Measurements from ENCODE around the gene C2CD2L. TPM values are rescaled to one million over a fixed set of nuclear protein-coding genes. Genes with fewer than 3 reads are reported as not detected.

Gene C2CD2L
- total and polyA plus RNA-seq, 2 of the 13 experiments (the other 11 are each of a cell fraction or from before 2014, with no cell fraction given), result 3.7 to 5.5 TPM

DNA sequence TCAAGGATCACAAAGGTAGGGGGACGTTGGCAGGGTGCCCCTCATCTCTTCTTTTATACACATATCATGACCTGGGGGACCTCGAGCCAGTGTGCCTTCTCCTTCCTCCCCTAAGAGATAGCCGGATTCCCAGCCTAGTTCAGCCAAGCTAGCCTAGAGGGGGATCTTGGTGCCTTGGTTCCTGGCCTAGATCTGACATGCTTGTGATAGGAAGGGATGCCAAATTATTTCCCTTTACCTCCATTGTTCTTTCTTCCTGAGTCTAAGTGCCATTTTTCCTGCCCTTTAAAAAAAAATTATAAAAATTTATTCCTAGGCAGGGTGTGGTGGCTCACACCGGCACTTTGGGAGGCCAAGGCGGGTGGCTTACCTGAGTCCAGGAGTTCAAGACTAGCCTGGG lies 7.2 kb downstream of the C2CD2L start (continued):
- TF ChIP-seq, protein P1, sequence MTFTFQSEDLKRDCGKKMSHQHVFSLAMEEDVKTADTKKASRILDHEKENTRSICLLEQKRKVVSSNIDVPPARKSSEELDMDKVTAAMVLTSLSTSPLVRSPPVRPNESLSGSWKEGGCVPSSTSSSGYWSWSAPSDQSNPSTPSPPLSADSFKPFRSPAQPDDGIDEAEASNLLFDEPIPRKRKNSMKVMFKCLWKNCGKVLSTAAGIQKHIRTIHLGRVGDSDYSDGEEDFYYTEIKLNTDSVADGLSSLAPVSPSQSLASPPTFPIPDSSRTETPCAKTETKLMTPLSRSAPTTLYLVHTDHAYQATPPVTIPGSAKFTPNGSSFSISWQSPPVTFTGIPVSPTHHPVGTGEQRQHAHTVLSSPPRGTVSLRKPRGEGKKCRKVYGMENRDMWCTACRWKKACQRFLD (CRISPR knock-in tag; IDR thresholded peaks at IDR 0.05; ENCODE audit: borderline replicate concordance), result no peak
- no peak for TF ChIP-seq HDAC6 (IDR thresholded peaks at IDR 0.05; ENCODE audit: low read depth, low read length)
- no peak for TF ChIP-seq SP1 (IDR thresholded peaks at IDR 0.05)
- no peak for TF ChIP-seq SP1 (CRISPR knock-in tag; IDR thresholded peaks at IDR 0.05)
- no peak for TF ChIP-seq CREB1 (IDR thresholded peaks at IDR 0.05)
- no peak for TF ChIP-seq CREB1 (CRISPR knock-in tag; IDR thresholded peaks at IDR 0.05)
- no peak for TF ChIP-seq SMARCC2 (IDR thresholded peaks at IDR 0.05)
- no peak for TF ChIP-seq HDAC1 (CRISPR knock-in tag; IDR thresholded peaks at IDR 0.05)
- no peak for TF ChIP-seq RAD21 (CRISPR knock-in tag; IDR thresholded peaks at IDR 0.05)
- TF ChIP-seq, protein P2, sequence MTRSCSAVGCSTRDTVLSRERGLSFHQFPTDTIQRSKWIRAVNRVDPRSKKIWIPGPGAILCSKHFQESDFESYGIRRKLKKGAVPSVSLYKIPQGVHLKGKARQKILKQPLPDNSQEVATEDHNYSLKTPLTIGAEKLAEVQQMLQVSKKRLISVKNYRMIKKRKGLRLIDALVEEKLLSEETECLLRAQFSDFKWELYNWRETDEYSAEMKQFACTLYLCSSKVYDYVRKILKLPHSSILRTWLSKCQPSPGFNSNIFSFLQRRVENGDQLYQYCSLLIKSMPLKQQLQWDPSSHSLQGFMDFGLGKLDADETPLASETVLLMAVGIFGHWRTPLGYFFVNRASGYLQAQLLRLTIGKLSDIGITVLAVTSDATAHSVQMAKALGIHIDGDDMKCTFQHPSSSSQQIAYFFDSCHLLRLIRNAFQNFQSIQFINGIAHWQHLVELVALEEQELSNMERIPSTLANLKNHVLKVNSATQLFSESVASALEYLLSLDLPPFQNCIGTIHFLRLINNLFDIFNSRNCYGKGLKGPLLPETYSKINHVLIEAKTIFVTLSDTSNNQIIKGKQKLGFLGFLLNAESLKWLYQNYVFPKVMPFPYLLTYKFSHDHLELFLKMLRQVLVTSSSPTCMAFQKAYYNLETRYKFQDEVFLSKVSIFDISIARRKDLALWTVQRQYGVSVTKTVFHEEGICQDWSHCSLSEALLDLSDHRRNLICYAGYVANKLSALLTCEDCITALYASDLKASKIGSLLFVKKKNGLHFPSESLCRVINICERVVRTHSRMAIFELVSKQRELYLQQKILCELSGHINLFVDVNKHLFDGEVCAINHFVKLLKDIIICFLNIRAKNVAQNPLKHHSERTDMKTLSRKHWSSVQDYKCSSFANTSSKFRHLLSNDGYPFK (CRISPR knock-in tag; IDR thresholded peaks at IDR 0.05; ENCODE audit: borderline replicate concordance), result no peak
- TF ChIP-seq ZSCAN12 (CRISPR knock-in tag; IDR thresholded peaks at IDR 0.05), result no peak
- TF ChIP-seq, protein P3, sequence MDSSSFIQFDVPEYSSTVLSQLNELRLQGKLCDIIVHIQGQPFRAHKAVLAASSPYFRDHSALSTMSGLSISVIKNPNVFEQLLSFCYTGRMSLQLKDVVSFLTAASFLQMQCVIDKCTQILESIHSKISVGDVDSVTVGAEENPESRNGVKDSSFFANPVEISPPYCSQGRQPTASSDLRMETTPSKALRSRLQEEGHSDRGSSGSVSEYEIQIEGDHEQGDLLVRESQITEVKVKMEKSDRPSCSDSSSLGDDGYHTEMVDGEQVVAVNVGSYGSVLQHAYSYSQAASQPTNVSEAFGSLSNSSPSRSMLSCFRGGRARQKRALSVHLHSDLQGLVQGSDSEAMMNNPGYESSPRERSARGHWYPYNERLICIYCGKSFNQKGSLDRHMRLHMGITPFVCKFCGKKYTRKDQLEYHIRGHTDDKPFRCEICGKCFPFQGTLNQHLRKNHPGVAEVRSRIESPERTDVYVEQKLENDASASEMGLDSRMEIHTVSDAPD (CRISPR knock-in tag; IDR thresholded peaks at IDR 0.05), result no peak
- no peak for TF ChIP-seq ZNF30 (CRISPR knock-in tag; IDR thresholded peaks at IDR 0.05)

Measured in HepG2 (cell line).